Gastrocnemius medialis (tissue), 4 donors: ENCODE measurements around the gene AADACL3. TPM values are rescaled to one million over a fixed set of nuclear protein-coding genes. Genes with fewer than 3 reads are reported as not detected.

ENCODE experiments used
- ATAC-seq, 2 donors: fragments of 150-250 bp; one replicate each; pipeline ENCODE4 v1.9.1; 2016
- DNase-seq, 2 donors: peaks; one replicate each; pipeline ENCODE4 v3.0.0-alpha.2; 2019
- H3K27ac ChIP-seq, 4 donors: fragments of 200-600 bp; sonication (generic); 1 replicate in 1 of 4; 2 replicates in 3 of 4; pipeline ENCODE4 v1.5.1; 2016 to 2018; ENCODE audit warnings: mild to moderate bottlenecking in 2 of 4, moderate library complexity in 1 of 4
- H3K27me3 ChIP-seq, 3 donors: fragments of 200-600 bp; sonication (generic) in 2 of 3; 1 replicate in 1 of 3; 2 replicates in 2 of 3; pipeline versions ENCODE4 v1.5.1 to v1.6.0; 2016 to 2019; ENCODE audit warnings: mild to moderate bottlenecking in 1 of 3, moderate library complexity in 1 of 3
- H3K36me3 ChIP-seq, 2 donors: fragments of 200-600 bp; sonication (generic) in 1 of 2; one replicate each; pipeline ENCODE4 v1.5.1; 2017 to 2018
- H3K4me1 ChIP-seq, 2 donors: fragments of 200-600 bp; sonication (generic) in 1 of 2; one replicate each; pipeline ENCODE4 v1.5.1; 2016 to 2017; ENCODE audit warnings: mild to moderate bottlenecking in 2 of 2
- H3K4me3 ChIP-seq, 4 donors: fragments of 200-600 bp; sonication (generic) in 3 of 4; 1 replicate in 1 of 4; 2 replicates in 3 of 4; pipeline ENCODE4 v1.5.1; 2016 to 2019; ENCODE audit warnings: mild to moderate bottlenecking in 2 of 4
- H3K9me3 ChIP-seq, 3 donors: fragments of 200-600 bp; sonication (generic) in 2 of 3; 1 replicate in 1 of 3; 2 replicates in 2 of 3; pipeline ENCODE4 v1.5.1; 2016 to 2019
- CTCF ChIP-seq, 5 experiments: fragments of 450-650 bp in 3 of 5; fragments of 200-600 bp in 2 of 5; sonication (generic) in 2 of 5; IDR thresholded peaks in 4 of 5; conservative IDR thresholded peaks in 1 of 5; 1 replicate in 4 of 5; 2 replicates in 1 of 5; pipeline ENCODE4 v1.5.1; 2016 to 2019; ENCODE audit warnings: antibody characterized with exemption in 5 of 5, mild to moderate bottlenecking in 3 of 5, moderate library complexity in 3 of 5
- POLR2A ChIP-seq, 2 donors: fragments of 450-650 bp; IDR thresholded peaks; one replicate each; pipeline ENCODE4 v1.6.1; 2017; ENCODE audit warnings: antibody characterized with exemption in 2 of 2, mild to moderate bottlenecking in 2 of 2, moderate library complexity in 2 of 2
- in situ Hi-C, 4 donors: fragments of 200-750 bp; cut with MboI; loops; one replicate each; pipeline versions ENCODE4 v1.15.0 to v1.8.0; 2017; ENCODE audit warnings: low sequenced_read_pairs in 4 of 4
- intact Hi-C: fragments of 100-400 bp; cut with DNase I; formaldehyde crosslinking; loops from one replicate; pipeline ENCODE4 v1.15.1; 2023; ENCODE audit warnings: low total_unique reads
- total RNA-seq, 4 donors: library from RNA; depleted of rRNA; stranded (reverse); fragments of >200 nt; gene quantifications; one replicate each; pipeline versions ENCODE4 v1.1.0 to v1.2.3, GENCODE V29; 2016

Gene AADACL3
- total RNA-seq, 4 donors from 2014 or later: not detected

DNA sequence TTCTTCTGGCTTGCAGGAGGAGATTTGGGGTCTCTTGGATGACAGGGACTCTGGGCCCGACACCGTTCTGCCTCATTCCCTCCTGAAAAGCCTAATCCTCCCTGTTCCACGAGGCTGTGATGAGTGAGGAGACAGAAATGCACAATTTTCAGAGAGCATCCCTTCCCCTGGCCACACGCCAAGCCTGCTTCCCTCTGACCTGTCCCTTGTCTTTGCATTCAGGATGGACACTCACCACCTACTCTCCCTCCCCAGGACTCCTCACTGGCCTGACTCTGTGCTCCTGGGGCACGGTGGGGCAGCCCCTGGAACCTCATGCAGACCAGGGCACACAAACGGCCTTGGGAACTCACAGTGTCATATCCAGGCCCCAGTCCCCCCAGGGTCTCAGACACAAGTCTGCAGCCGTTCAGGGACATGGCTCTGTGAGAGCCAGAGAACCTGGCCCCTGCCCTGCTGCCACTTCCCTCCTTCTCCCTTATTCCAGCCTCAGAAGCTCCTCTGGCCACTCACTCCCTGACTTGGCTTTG is 54.1 kb downstream of the AADACL3 start:
- Histone ChIP-seq H3K27me3 (peaks cover 0 to 2% (median 0%) of the 10 kb centered on the region in 3 donors), H3K4me3 (no peak overlapping the region), H3K36me3 (no peaks in the 10 kb centered on the region), H3K4me1 (no peaks in the 10 kb centered on the region), H3K27ac (no peak overlapping the region), H3K9me3 (no peaks in the 10 kb centered on the region)
- TF ChIP-seq CTCF (IDR thresholded peaks at IDR 0.05 in 4 of 5, conservative IDR thresholded peaks at IDR 0.05 in 1 of 5) (no peak), POLR2A (IDR thresholded peaks at IDR 0.05) (no peak)
- intact Hi-C loops (no loop called here), in situ Hi-C loops (no loop called here)
- ATAC-seq (no peak), DNase-seq (no peak)

DNA sequence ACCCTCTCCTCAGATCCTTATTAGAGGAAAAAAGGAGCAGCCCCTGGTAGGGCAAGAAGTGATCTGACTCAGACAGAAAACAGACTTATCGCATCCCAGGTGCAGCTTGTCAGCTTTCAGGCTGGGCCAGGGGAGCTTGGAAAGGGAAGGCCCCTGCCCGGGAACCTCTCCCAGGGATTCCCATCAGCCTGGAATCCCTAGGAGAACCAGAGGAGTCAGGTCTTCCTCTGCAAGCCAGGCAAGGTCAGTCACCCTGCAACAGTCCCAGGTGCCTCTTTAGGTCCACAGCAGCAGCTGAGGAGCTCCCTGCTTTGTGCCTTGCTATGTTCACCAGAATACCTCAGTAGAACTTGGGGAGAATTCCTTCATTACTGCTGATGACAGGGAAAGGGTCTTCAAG is 54.7 kb downstream of the AADACL3 start:
- TF ChIP-seq CTCF (IDR thresholded peaks at IDR 0.05 in 4 of 5, conservative IDR thresholded peaks at IDR 0.05 in 1 of 5) (no peak), POLR2A (IDR thresholded peaks at IDR 0.05) (no peak)
- intact Hi-C loops: no loop called here
- ATAC-seq: no peak
- Histone ChIP-seq H3K36me3 (no peaks in the 10 kb centered on the region), H3K27ac (no peak overlapping the region), H3K9me3 (no peaks in the 10 kb centered on the region), H3K27me3 (peaks cover 0 to 2% (median 0%) of the 10 kb centered on the region in 3 donors), H3K4me3 (no peak overlapping the region), H3K4me1 (no peaks in the 10 kb centered on the region)
- no peak for DNase-seq
- in situ Hi-C loops: no loop called here

DNA sequence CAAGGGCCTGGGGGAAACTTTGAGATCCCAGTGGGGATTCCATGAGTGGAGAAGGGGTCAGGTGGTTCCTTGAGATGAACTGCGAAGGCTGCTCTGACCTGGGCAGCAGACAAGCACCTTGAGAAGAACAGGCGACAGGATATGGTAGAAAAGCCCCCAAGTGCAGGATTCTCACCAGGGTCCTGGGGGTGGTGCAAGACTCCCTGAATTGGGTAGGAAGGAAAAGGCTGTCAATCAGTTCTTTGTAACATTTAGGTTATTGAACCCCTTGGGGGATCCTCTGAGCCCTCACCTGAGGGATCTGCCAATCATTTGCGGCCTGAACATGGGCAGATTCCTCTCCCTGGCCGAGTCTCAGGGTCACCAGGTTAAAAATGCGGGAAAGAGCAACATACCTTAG is 55.3 kb downstream of the AADACL3 start:
- Histone ChIP-seq H3K4me3 (no peak overlapping the region), H3K36me3 (no peaks in the 10 kb centered on the region), H3K27ac (no peak overlapping the region), H3K4me1 (no peaks in the 10 kb centered on the region), H3K9me3 (no peaks in the 10 kb centered on the region), H3K27me3 (peaks cover 0 to 2% (median 0%) of the 10 kb centered on the region in 3 donors)
- in situ Hi-C loops (no loop called here), intact Hi-C loops (no loop called here)
- no peak for DNase-seq
- no peak for ATAC-seq
- no peak for TF ChIP-seq CTCF (IDR thresholded peaks at IDR 0.05 in 4 of 5, conservative IDR thresholded peaks at IDR 0.05 in 1 of 5)
- TF ChIP-seq POLR2A (IDR thresholded peaks at IDR 0.05): no peak

GRCh38 chr1:12772520-12772919 is 56.6 kb downstream of the AADACL3 start:
- Histone ChIP-seq H3K36me3 (no peaks in the 10 kb centered on the region), H3K4me3 (no peak overlapping the region), H3K9me3 (no peaks in the 10 kb centered on the region), H3K27me3 (no peaks in the 10 kb centered on the region), H3K4me1 (no peaks in the 10 kb centered on the region), H3K27ac (no peak overlapping the region)
- in situ Hi-C loops (no loop called here), intact Hi-C loops (no loop called here)
- no peak for TF ChIP-seq POLR2A (IDR thresholded peaks at IDR 0.05)
- no peak for TF ChIP-seq CTCF (IDR thresholded peaks at IDR 0.05 in 4 of 5, conservative IDR thresholded peaks at IDR 0.05 in 1 of 5)
- no peak for ATAC-seq
- no peak for DNase-seq

- H3K27me3 ChIP-seq: no peaks in the 10 kb centered on the region
- DNase-seq (no peak), ATAC-seq (no peak)
- in situ Hi-C loops (no loop called here), intact Hi-C loops (no loop called here)
- no peaks in the 10 kb centered on the region for H3K9me3 ChIP-seq
- no peak for TF ChIP-seq POLR2A (IDR thresholded peaks at IDR 0.05)
- no peak for TF ChIP-seq CTCF (IDR thresholded peaks at IDR 0.05 in 4 of 5, conservative IDR thresholded peaks at IDR 0.05 in 1 of 5)
- H3K4me1 ChIP-seq: no peaks in the 10 kb centered on the region
- no peak within 1 kb of the TSS for H3K27ac ChIP-seq
- H3K4me3 ChIP-seq: no peak within 1 kb of the TSS
- H3K36me3 ChIP-seq: no peaks in the 10 kb centered on the region
Measured at GRCh38 chr1:12773438-12773837, 57.5 kb downstream of the AADACL3 start, which contains the start of gene PRAMEF12. Gene PRAMEF12, plus strand, starts transcription at chr1:12773738. Its CDS starts 1,130 bp downstream, at chr1:12774868.
